WTC11 (cell line): ENCODE data around the gene MTA1.

Source experiments
- ATF3 ChIP-seq: sonication (generic); formaldehyde crosslinking; conservative IDR thresholded peaks from 2 replicates; pipeline ENCODE4 v1.8.1; 2022; ENCODE audit warnings: mild to moderate bottlenecking, missing genetic modification reagents
- CBFB ChIP-seq: sonication (generic); formaldehyde crosslinking; IDR thresholded peaks from 2 replicates; pipeline ENCODE4 v1.8.1; 2022; ENCODE audit warnings: mild to moderate bottlenecking, low read depth, missing genetic modification reagents
- CTCF ChIP-seq: fragments of 200-600 bp; IDR thresholded peaks from 2 replicates; pipeline ENCODE4 v1.8.0; 2022; ENCODE audit warnings: antibody characterized with exemption
- JUN ChIP-seq: sonication (generic); formaldehyde crosslinking; IDR thresholded peaks from 2 replicates; pipeline ENCODE4 v1.8.0; 2023; ENCODE audit warnings: mild to moderate bottlenecking, missing genetic modification reagents
- NR1H2 ChIP-seq: sonication (generic); formaldehyde crosslinking; IDR thresholded peaks from 2 replicates; pipeline ENCODE4 v1.9.0; 2021; ENCODE audit warnings: mild to moderate bottlenecking, moderate library complexity, missing genetic modification reagents
- ZBTB21 ChIP-seq: sonication (generic); formaldehyde crosslinking; IDR thresholded peaks from 2 replicates; pipeline ENCODE4 v1.8.1; 2023; ENCODE audit warnings: mild to moderate bottlenecking, missing genetic modification reagents, borderline replicate concordance
- ZNF121 ChIP-seq: sonication (generic); formaldehyde crosslinking; IDR thresholded peaks from 2 replicates; pipeline ENCODE4 v1.8.0; 2023; ENCODE audit warnings: missing genetic modification reagents
- TF ChIP-seq, protein P1 (sequence below): sonication (generic); formaldehyde crosslinking; IDR thresholded peaks from 2 replicates; pipeline ENCODE4 v1.8.0; 2022; ENCODE audit warnings: mild to moderate bottlenecking, missing genetic modification reagents
- TF ChIP-seq, protein P2 (sequence below): fragments of 250-450 bp; sonication (Bioruptor Pico); IDR thresholded peaks from 2 replicates; pipeline ENCODE4 v1.9.0; 2021; ENCODE audit warnings: mild to moderate bottlenecking

DNA sequence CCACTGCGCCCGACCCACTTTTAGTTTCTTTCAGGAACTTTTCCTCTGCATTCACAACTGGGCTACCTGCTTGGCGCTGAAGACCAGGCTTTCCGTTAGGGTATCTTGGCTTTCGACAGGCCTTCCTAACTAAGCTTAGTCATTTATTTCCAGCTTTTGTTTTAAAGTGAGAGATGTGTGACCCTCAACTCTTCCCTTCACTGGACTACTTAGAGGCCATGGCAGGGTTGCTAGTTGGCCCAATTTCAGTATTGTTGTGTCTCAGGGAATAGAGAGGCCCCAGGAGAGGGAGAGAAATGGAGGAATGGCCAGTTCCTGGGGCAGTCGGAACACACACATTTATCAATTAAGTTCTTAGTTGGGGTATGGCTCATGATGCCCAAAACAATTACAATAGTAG is 10.4 kb downstream of the MTA1 start:
- TF ChIP-seq ZNF121 (CRISPR knock-in tag) (no peak), CTCF (no peak), NR1H2 (CRISPR knock-in tag) (no peak), CBFB (CRISPR knock-in tag) (no peak), ATF3 (CRISPR knock-in tag) (no peak), JUN (CRISPR knock-in tag) (no peak), ZBTB21 (CRISPR knock-in tag) (no peak)
- TF ChIP-seq, protein P1, sequence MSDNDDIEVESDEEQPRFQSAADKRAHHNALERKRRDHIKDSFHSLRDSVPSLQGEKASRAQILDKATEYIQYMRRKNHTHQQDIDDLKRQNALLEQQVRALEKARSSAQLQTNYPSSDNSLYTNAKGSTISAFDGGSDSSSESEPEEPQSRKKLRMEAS (CRISPR knock-in tag), result no peak
- TF ChIP-seq, protein P2, sequence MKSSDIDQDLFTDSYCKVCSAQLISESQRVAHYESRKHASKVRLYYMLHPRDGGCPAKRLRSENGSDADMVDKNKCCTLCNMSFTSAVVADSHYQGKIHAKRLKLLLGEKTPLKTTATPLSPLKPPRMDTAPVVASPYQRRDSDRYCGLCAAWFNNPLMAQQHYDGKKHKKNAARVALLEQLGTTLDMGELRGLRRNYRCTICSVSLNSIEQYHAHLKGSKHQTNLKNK (CRISPR knock-in tag), result no peak
